ENCODE results near the gene ZNF460. TPM values are rescaled to one million over a fixed set of nuclear protein-coding genes. Genes with fewer than 3 reads are reported as not detected.

The ZNF460 gene
- total RNA-seq, 1 experiment from 2014 or later: 68.2 TPM

GRCh38 chr19:57240311-57241090 lies 39.8 kb upstream of the ZNF460 start, which contains the start of gene ZNF805:
Gene ZNF805, plus strand, starts transcription at chr19:57240632. Its CDS starts 260 bp downstream, at chr19:57240892.
- Mint-ChIP-seq H3K4me1 (ENCODE audit: low read depth, unreplicated experiment) (peaks cover 8% of the 10 kb centered on the region), H3K27me3 (ENCODE audit: unreplicated experiment) (no peaks in the 10 kb centered on the region), H3K27ac (ENCODE audit: unreplicated experiment) (peak within 1 kb of the TSS; percentile 56), H3K36me3 (ENCODE audit: insufficient read depth, unreplicated experiment) (peaks cover 38% of the 10 kb centered on the region), H3K9me3 (ENCODE audit: low read depth, unreplicated experiment) (peaks cover 9% of the 10 kb centered on the region), H3K4me3 (ENCODE audit: low read depth, unreplicated experiment) (peak within 1 kb of the TSS; percentile 70)
- TF ChIP-seq CTCF (IDR thresholded peaks at IDR 0.05; ENCODE audit: unreplicated experiment): no peak
- TSS peak; percentile 54 for BruUV-seq (replicated peaks)
- CTCF ChIA-PET: no interaction called here
- DNase-seq: peak; percentile 97
- intact Hi-C loops (cut with micrococcal nuclease; ENCODE audit: unreplicated experiment): loop anchor here (2.0 kb wide), 1 partner anchor 40 kb away; the partner anchor contains the start of gene ZNF460

- Mint-ChIP-seq H3K36me3 (ENCODE audit: insufficient read depth, unreplicated experiment) (peaks cover 38% of the 10 kb centered on the region), H3K27me3 (ENCODE audit: unreplicated experiment) (no peaks in the 10 kb centered on the region), H3K4me3 (ENCODE audit: low read depth, unreplicated experiment) (peak overlapping the region; percentile 70), H3K27ac (ENCODE audit: unreplicated experiment) (peak overlapping the region; percentile 56), H3K4me1 (ENCODE audit: low read depth, unreplicated experiment) (peaks cover 8% of the 10 kb centered on the region), H3K9me3 (ENCODE audit: low read depth, unreplicated experiment) (peaks cover 9% of the 10 kb centered on the region)
- no peak for TF ChIP-seq CTCF (IDR thresholded peaks at IDR 0.05; ENCODE audit: unreplicated experiment)
- CTCF ChIA-PET: interaction anchor here (0.5 kb wide), 1 partner anchor 669 kb away, joined by 4 read pairs; no protein-coding TSS in a partner anchor
- DNase-seq: no peak
- no TSS peak for BruUV-seq (replicated peaks)
- intact Hi-C loops (cut with micrococcal nuclease; ENCODE audit: unreplicated experiment): loop anchor here (2.0 kb wide), 1 partner anchor 40 kb away; the partner anchor contains the start of gene ZNF460
Observed at GRCh38 chr19:57241176-57241575, 39.1 kb upstream of the ZNF460 start.

- H3K4me1 Mint-ChIP-seq (ENCODE audit: low read depth, unreplicated experiment): peaks cover 8% of the 10 kb centered on the region
- intact Hi-C loops (cut with micrococcal nuclease; ENCODE audit: unreplicated experiment): no loop called here
- H3K27ac Mint-ChIP-seq (ENCODE audit: unreplicated experiment): no peak overlapping the region
- DNase-seq: no peak
- peaks cover 8% of the 10 kb centered on the region for H3K9me3 Mint-ChIP-seq (ENCODE audit: low read depth, unreplicated experiment)
- no peaks in the 10 kb centered on the region for H3K27me3 Mint-ChIP-seq (ENCODE audit: unreplicated experiment)
- H3K4me3 Mint-ChIP-seq (ENCODE audit: low read depth, unreplicated experiment): no peak overlapping the region
- CTCF ChIA-PET: no interaction called here
- H3K36me3 Mint-ChIP-seq (ENCODE audit: insufficient read depth, unreplicated experiment): peaks cover 45% of the 10 kb centered on the region
- no TSS peak for BruUV-seq (replicated peaks)
- TF ChIP-seq CTCF (IDR thresholded peaks at IDR 0.05; ENCODE audit: unreplicated experiment): no peak
Observed at GRCh38 chr19:57242821-57243220, 37.5 kb upstream of the ZNF460 start.

GRCh38 chr19:57244513-57244912 lies 35.8 kb upstream of the ZNF460 start:
- TF ChIP-seq CTCF (IDR thresholded peaks at IDR 0.05; ENCODE audit: unreplicated experiment): no peak
- Mint-ChIP-seq H3K27me3 (ENCODE audit: unreplicated experiment) (no peaks in the 10 kb centered on the region), H3K36me3 (ENCODE audit: insufficient read depth, unreplicated experiment) (peaks cover 45% of the 10 kb centered on the region), H3K27ac (ENCODE audit: unreplicated experiment) (no peak overlapping the region), H3K9me3 (ENCODE audit: low read depth, unreplicated experiment) (peaks cover 8% of the 10 kb centered on the region), H3K4me3 (ENCODE audit: low read depth, unreplicated experiment) (no peak overlapping the region), H3K4me1 (ENCODE audit: low read depth, unreplicated experiment) (peaks cover 8% of the 10 kb centered on the region)
- CTCF ChIA-PET: no interaction called here
- intact Hi-C loops (cut with micrococcal nuclease; ENCODE audit: unreplicated experiment): no loop called here
- no TSS peak for BruUV-seq (replicated peaks)
- DNase-seq: no peak
